Colonic mucosa (tissue), 4 donors: Measurements from ENCODE around the gene SGK1. TPM values are rescaled to one million over a fixed set of nuclear protein-coding genes. Genes with fewer than 3 reads are reported as not detected.

Experiments
- DNase-seq: peaks from one replicate; pipeline ENCODE4 v3.0.0-alpha.2; 2020
- H3K27ac ChIP-seq: fragments of 200-600 bp; one replicate; pipeline ENCODE4 v1.8.0; 2021
- H3K27me3 ChIP-seq: fragments of 200-600 bp; one replicate; pipeline ENCODE4 v1.8.0; 2021
- H3K36me3 ChIP-seq: fragments of 200-600 bp; one replicate; pipeline ENCODE4 v1.8.0; 2021
- H3K4me1 ChIP-seq: fragments of 200-600 bp; one replicate; pipeline ENCODE4 v1.8.0; 2021; ENCODE audit warnings: mild to moderate bottlenecking
- H3K4me3 ChIP-seq: fragments of 200-600 bp; one replicate; pipeline ENCODE4 v1.8.0; 2021
- H3K9ac ChIP-seq, 2 donors: one replicate each; pipeline ENCODE4 v1.7.0; 2013; ENCODE audit warnings: control low read depth in 2 of 2, low read depth in 2 of 2, low read length in 2 of 2
- H3K9me3 ChIP-seq: fragments of 200-600 bp; one replicate; pipeline ENCODE4 v1.8.0; 2021
- intact Hi-C: fragments of 100-400 bp; cut with DNase I; formaldehyde crosslinking; loops from one replicate; pipeline ENCODE4 v1.14.1; 2022
- total RNA-seq, 2 donors: library from RNA; stranded (reverse); fragmentation: NEBNext Ultra II Directional in 1 of 2; extraction: Animal tissue kit (Norgen Biotek cat#: 25700) in 1 of 2; gene quantifications; one replicate each; pipeline ENCODE4 v1.2.1, GENCODE V29; 2021
- TF ChIP-seq, protein P1 (sequence below): fragments of 200-600 bp; IDR thresholded peaks from one replicate; pipeline ENCODE4 v1.8.0; 2022; ENCODE audit warnings: antibody characterized with exemption, mild to moderate bottlenecking
- donor health status: healthy.
- donor health status: DM: no; HTN: no; CAD: no.
- donor health status: DM: no; HTN: no; CAD: no.

Gene SGK1
- total RNA-seq, 2 donors from 2014 or later = 12.0 to 41.5 TPM

DNA sequence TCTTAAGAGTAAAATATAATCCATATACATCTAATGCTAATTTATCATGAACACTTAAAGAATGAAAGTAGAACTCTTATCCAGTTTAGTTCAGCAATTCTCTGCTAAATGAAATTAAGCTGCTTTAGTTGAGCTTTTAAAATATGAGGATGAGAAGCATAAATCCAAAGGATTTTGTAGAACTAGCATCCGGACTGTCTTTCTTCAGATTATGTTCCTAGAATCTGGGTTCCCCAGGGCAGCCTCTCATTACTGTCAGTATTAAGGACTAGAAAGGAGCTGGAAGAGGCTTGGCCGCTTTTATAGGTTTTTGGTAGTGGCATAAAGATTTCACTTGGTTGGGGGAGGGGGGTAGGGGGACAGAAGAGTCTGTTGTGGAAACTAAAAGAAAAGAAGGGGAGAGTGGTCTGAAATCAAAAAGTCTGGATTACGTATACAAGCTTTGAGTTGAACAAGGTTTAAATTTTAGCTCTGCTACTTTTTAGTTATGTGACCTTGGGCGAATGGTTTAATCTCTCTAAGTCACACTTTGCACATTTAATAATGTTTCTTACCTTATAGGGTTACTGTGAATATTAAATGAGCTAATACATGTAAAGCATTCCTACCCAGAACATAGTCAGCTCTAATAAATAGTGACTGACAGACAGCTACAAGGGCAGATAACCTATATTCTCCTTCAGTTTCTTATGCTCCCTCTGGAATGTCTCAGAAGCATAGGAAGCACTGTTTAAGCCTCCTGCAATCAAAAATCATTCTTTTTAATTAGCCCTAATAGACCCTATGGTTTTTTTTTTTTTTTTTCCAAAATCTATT is 3.7 kb downstream of the SGK1 start:
- no peak for DNase-seq
- Histone ChIP-seq H3K4me1 (no peaks in the 10 kb centered on the region), H3K9ac (no peak overlapping the region), H3K27ac (no peak overlapping the region), H3K27me3 (peaks cover 13% of the 10 kb centered on the region), H3K36me3 (no peaks in the 10 kb centered on the region), H3K4me3 (no peak overlapping the region), H3K9me3 (no peaks in the 10 kb centered on the region)
- intact Hi-C loops = no loop called here
- TF ChIP-seq, protein P1, sequence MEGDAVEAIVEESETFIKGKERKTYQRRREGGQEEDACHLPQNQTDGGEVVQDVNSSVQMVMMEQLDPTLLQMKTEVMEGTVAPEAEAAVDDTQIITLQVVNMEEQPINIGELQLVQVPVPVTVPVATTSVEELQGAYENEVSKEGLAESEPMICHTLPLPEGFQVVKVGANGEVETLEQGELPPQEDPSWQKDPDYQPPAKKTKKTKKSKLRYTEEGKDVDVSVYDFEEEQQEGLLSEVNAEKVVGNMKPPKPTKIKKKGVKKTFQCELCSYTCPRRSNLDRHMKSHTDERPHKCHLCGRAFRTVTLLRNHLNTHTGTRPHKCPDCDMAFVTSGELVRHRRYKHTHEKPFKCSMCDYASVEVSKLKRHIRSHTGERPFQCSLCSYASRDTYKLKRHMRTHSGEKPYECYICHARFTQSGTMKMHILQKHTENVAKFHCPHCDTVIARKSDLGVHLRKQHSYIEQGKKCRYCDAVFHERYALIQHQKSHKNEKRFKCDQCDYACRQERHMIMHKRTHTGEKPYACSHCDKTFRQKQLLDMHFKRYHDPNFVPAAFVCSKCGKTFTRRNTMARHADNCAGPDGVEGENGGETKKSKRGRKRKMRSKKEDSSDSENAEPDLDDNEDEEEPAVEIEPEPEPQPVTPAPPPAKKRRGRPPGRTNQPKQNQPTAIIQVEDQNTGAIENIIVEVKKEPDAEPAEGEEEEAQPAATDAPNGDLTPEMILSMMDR = no peak

DNA sequence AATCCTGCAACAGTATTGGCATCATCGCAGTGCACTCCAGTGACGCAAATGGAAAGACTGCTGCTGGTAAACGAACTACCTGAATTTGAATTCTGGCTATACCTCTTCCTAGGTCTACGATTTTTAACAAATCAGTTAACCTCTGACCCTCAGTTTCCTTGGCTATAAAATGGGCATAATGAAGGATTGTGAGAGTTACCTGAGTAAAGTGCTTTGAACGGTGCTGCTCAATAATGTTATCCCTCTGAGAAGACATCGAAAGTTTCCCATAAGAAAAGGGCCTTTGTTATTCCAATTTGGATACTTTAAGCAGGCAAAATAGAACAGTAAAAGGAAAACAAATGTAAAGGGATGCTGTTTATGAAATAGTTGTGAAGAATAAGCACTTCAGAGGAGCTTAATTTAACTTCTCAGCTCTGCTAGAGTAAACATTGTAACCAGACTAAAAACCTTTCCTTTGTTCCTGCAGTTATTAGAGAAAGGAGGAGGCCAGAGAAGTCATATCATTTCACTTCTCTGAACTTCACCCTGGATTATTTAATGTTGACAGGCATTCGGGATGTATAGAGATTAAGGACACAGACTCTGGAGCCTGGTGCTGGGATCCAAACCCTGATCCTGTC is 5.8 kb downstream of the SGK1 start:
- no peaks in the 10 kb centered on the region for H3K9me3 ChIP-seq

DNA sequence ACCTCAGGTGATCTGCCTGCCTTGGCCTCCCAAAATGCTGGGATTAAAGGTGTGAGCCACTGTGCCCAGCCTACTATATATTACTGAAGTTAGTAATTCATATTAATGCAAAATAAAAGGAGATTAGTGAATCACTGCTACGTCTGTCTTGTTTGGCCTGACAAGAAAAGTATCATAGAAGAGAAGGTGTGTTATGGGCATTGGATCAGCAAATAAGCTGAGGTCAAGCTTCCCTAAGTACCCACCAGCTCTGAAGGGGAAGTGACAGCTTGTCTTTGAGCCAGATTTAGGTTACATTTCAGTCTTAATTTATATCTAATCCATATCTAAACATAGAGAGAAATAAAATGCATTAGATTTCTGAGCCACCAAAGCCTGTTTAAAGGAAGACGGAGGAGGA is 7.1 kb downstream of the SGK1 start:
- no peaks in the 10 kb centered on the region for H3K27me3 ChIP-seq
- no peaks in the 10 kb centered on the region for H3K36me3 ChIP-seq
- no peak overlapping the region for H3K27ac ChIP-seq
- DNase-seq = no peak
- H3K9ac ChIP-seq = no peak overlapping the region
- intact Hi-C loops = no loop called here
- no peaks in the 10 kb centered on the region for H3K9me3 ChIP-seq
- no peaks in the 10 kb centered on the region for H3K4me1 ChIP-seq
- no peak overlapping the region for H3K4me3 ChIP-seq
- TF ChIP-seq, protein P1 = no peak

More for the DNA sequence above, 5.8 kb downstream of the SGK1 start:
- no peak for DNase-seq
- Histone ChIP-seq H3K27me3 (no peaks in the 10 kb centered on the region), H3K4me1 (no peaks in the 10 kb centered on the region), H3K4me3 (no peak overlapping the region), H3K9ac (no peak overlapping the region), H3K27ac (no peak overlapping the region), H3K36me3 (no peaks in the 10 kb centered on the region)
- intact Hi-C loops = no loop called here
- TF ChIP-seq, protein P1 = no peak

DNA sequence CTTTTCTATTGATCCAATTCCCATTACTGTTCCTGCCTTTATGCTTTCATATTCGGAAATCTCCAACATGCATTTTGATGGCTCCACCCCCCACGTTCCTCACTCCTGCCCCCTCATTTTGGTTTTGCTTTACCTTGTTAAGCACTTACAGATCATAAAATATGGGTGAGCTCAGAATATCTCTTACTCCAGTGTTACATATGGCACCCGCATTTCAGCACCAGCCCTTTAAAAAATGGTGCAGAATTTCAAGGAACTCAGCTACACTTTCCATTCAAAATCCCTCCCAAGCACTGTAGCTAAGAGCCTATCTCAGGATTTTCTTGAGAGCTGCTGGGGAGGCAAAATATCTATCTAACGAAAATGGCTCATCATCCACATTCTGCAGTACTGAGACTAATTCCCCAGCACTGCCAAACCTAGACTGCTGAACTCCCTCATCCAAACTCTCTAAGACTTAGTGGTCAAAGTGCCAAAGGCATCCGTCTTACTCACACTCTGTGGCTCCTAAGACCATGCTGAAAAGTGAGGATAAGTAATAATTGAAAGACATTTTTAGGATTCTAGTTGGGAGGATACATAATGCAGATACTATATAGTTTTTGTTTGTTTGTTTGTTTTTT is 7.8 kb downstream of the SGK1 start:
- DNase-seq = no peak
- intact Hi-C loops = no loop called here
- TF ChIP-seq, protein P1 = no peak

DNA sequence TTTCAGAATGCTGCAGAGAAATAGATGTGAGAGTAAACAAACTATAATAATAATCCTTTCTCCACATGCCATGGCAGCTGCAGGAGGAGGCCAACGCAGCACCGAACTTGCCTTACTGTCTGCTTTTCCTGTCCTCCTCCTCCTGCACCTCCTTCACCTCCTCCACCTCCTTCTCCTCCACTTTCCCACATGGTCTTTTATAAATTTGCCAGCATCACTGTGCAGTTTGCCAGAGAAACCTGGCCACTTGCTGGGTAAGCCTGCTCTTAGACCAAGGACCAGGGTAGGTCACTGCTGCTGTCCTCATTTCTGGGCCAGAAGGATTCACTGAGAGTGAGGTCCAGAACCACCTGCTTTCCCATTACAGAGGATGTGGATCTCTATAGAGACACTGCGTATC is 8.7 kb downstream of the SGK1 start:
- intact Hi-C loops = no loop called here
- Histone ChIP-seq H3K9ac (no peak overlapping the region), H3K27me3 (no peaks in the 10 kb centered on the region), H3K27ac (no peak overlapping the region), H3K4me1 (no peaks in the 10 kb centered on the region), H3K9me3 (no peaks in the 10 kb centered on the region), H3K4me3 (no peak overlapping the region), H3K36me3 (no peaks in the 10 kb centered on the region)
- TF ChIP-seq, protein P1 = no peak
- DNase-seq = no peak

More for the DNA sequence above, 7.8 kb downstream of the SGK1 start:
- Histone ChIP-seq H3K27me3 (no peaks in the 10 kb centered on the region), H3K9me3 (no peaks in the 10 kb centered on the region), H3K36me3 (no peaks in the 10 kb centered on the region), H3K9ac (no peak overlapping the region), H3K4me3 (no peak overlapping the region), H3K4me1 (no peaks in the 10 kb centered on the region), H3K27ac (no peak overlapping the region)
